ENCODE data around the gene SORT1. TPM values are rescaled to one million over a fixed set of nuclear protein-coding genes. Genes with fewer than 3 reads are reported as not detected.

The SORT1 gene
- total RNA-seq, 1 donor from 2014 or later: 183 TPM

- intact Hi-C loops (cut with DNase I): no loop called here
- Histone ChIP-seq H3K27ac (no peak overlapping the region), H3K27me3 (no peaks in the 10 kb centered on the region), H3K9me3 (no peaks in the 10 kb centered on the region), H3K4me1 (no peaks in the 10 kb centered on the region), H3K36me3 (peaks cover 17% of the 10 kb centered on the region), H3K4me3 (no peak overlapping the region)
- no peak for TF ChIP-seq CTCF (IDR thresholded peaks at IDR 0.05)
- ATAC-seq (no peak), DNase-seq (no peak)
Observed at GRCh38 chr1:109356915-109357314, 40.8 kb downstream of the SORT1 start.

- H3K27ac ChIP-seq: no peak overlapping the region
- H3K4me3 ChIP-seq: no peak overlapping the region
- no peaks in the 10 kb centered on the region for H3K4me1 ChIP-seq
- no peaks in the 10 kb centered on the region for H3K9me3 ChIP-seq
- ATAC-seq (no peak), DNase-seq (no peak)
- H3K27me3 ChIP-seq: no peaks in the 10 kb centered on the region
- intact Hi-C loops (cut with DNase I): no loop called here
- peaks cover 21% of the 10 kb centered on the region for H3K36me3 ChIP-seq
- no peak for TF ChIP-seq CTCF (IDR thresholded peaks at IDR 0.05)
Observed at GRCh38 chr1:109356505-109356904, 41.2 kb downstream of the SORT1 start.

DNA sequence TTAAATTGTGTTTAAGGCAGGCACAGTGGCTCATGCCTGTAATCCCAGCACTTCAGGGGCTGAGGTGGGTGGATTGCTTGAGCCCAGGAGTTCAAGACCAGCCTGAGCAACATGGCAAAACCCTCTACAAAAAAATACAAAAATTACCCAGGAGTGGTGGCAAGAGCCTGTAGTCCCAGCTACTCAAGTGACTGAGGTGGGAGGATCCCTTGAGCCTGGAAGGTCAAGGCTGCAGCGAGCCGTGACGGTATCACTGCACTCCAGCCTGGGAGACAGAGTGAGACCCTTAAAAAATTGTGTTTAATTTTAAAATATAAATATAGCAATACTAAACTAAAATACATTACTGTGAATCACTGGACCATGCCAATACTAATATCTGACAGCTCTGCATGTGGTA is 42.8 kb downstream of the SORT1 start:
- Histone ChIP-seq H3K9me3 (no peaks in the 10 kb centered on the region), H3K27ac (no peak overlapping the region), H3K27me3 (no peaks in the 10 kb centered on the region), H3K4me3 (no peak overlapping the region), H3K36me3 (peaks cover 36% of the 10 kb centered on the region), H3K4me1 (peaks cover 7% of the 10 kb centered on the region)
- no peak for TF ChIP-seq CTCF (IDR thresholded peaks at IDR 0.05)
- ATAC-seq (no peak), DNase-seq (no peak)
- intact Hi-C loops (cut with DNase I): no loop called here

DNA sequence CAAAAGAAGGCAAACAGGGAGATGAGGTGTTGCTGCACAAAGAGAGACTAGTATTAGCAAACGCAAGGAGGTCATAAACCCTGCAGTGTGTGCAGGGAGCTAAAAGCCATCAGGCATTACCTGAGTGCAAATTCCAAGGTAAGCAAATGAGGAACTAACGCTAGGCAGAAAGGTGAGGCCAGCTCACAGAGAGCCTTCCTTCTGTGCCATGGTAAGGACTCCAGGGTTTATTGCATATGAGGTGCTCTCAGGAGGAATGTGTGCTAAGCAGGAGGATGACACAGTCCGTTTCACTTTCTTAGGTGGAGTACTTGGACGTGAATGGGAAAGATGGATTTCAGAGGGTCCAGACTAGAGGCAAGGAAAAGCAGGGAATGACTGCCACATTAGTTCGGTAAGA is 46.3 kb downstream of the SORT1 start:
- no peak for TF ChIP-seq CTCF (IDR thresholded peaks at IDR 0.05)
- no peaks in the 10 kb centered on the region for H3K9me3 ChIP-seq
- no peak overlapping the region for H3K27ac ChIP-seq
- H3K4me3 ChIP-seq: no peak overlapping the region
- peak; percentile 12 for ATAC-seq
- no peaks in the 10 kb centered on the region for H3K27me3 ChIP-seq
- intact Hi-C loops (cut with DNase I): no loop called here
- H3K4me1 ChIP-seq: peaks cover 10% of the 10 kb centered on the region
- H3K36me3 ChIP-seq: peaks cover 57% of the 10 kb centered on the region
- DNase-seq: no peak

DNA sequence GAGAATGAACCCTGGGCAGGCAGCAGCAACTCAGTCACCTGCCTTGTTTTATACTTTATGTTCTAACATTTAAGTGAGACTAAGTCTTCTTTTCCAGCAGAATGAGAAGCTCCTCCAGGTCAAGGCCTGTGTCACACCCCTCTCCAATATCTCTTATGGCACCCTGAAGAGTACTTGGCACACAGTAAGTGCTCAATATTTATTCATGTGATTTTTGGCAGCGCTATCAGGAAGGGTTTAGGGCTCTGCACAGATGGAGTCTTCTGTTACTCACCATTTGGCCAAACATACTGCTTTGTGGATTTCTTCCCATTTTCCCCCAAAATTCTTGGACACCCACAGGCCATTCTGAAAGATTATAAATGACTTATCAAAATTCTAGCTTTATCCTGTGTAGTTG is 47.1 kb downstream of the SORT1 start:
- Histone ChIP-seq H3K4me1 (peaks cover 10% of the 10 kb centered on the region), H3K4me3 (no peak overlapping the region), H3K36me3 (peaks cover 65% of the 10 kb centered on the region), H3K27me3 (no peaks in the 10 kb centered on the region), H3K27ac (no peak overlapping the region), H3K9me3 (no peaks in the 10 kb centered on the region)
- ATAC-seq (peak; percentile 86), DNase-seq (no peak)
- no peak for TF ChIP-seq CTCF (IDR thresholded peaks at IDR 0.05)
- intact Hi-C loops (cut with DNase I): no loop called here

- intact Hi-C loops (cut with DNase I): no loop called here
- Histone ChIP-seq H3K27ac (no peak overlapping the region), H3K4me3 (no peak overlapping the region), H3K36me3 (peaks cover 69% of the 10 kb centered on the region), H3K9me3 (no peaks in the 10 kb centered on the region), H3K27me3 (no peaks in the 10 kb centered on the region), H3K4me1 (peaks cover 10% of the 10 kb centered on the region)
- ATAC-seq (no peak), DNase-seq (no peak)
- TF ChIP-seq CTCF (IDR thresholded peaks at IDR 0.05): no peak
Observed at GRCh38 chr1:109350182-109350581, 47.5 kb downstream of the SORT1 start.

Data from upper lobe of right lung (tissue), 1 donor.